SK-N-SH treated with all-trans-retinoic acid at 6 μM for 48 hours (cell line): ENCODE measurements around the gene TFRC.
"Not testable (repeated sequence)": the region's sequence is repeated elsewhere in the genome, so short reads cannot be mapped to it uniquely, and the experiment has no call there.

Source experiments
- ATAC-seq: fragments of 200-7000 bp; cut with Tn5 transposase; 3 replicates; pipeline ENCODE4 v1.9.1; 2020; ENCODE audit warnings: mild to moderate bottlenecking, moderate library complexity
- ARNTL ChIP-seq: fragments of 450-650 bp; formaldehyde crosslinking; IDR thresholded peaks from 2 replicates; pipeline ENCODE4 v1.5.0; 2020; ENCODE audit warnings: low read depth, mild to moderate bottlenecking, moderate library complexity, borderline replicate concordance
- BACH2 ChIP-seq: fragments of 250-450 bp; sonication (Bioruptor Pico); IDR thresholded peaks from 2 replicates; pipeline ENCODE4 v1.9.0; 2021; ENCODE audit warnings: mild to moderate bottlenecking, borderline replicate concordance
- CREB5 ChIP-seq: fragments of 250-450 bp; sonication (Bioruptor Pico); IDR thresholded peaks from 2 replicates; pipeline ENCODE4 v1.5.1; 2020; ENCODE audit warnings: low read depth, mild to moderate bottlenecking, moderate library complexity
- CSRNP3 ChIP-seq: fragments of 250-450 bp; sonication (Bioruptor Pico); IDR thresholded peaks from 2 replicates; pipeline ENCODE4 v1.5.1; 2021; ENCODE audit warnings: mild to moderate bottlenecking, moderate library complexity
- ESRRG ChIP-seq: fragments of 250-450 bp; sonication (Bioruptor Pico); IDR thresholded peaks from 2 replicates; pipeline ENCODE4 v1.6.1; 2021; ENCODE audit warnings: mild to moderate bottlenecking
- GLIS3 ChIP-seq: fragments of 250-450 bp; sonication (Bioruptor Pico); IDR thresholded peaks from 2 replicates; pipeline ENCODE4 v1.5.0; 2020; ENCODE audit warnings: mild to moderate bottlenecking, moderate library complexity
- ISL1 ChIP-seq: fragments of 250-450 bp; sonication (Bioruptor Pico); IDR thresholded peaks from 2 replicates; pipeline ENCODE4 v2.1.2; 2022; ENCODE audit warnings: mild to moderate bottlenecking, moderate library complexity
- OSR1 ChIP-seq: fragments of 250-450 bp; sonication (Bioruptor Pico); IDR thresholded peaks from 2 replicates; pipeline ENCODE4 v1.8.0; 2022; ENCODE audit warnings: moderate library complexity, mild to moderate bottlenecking, inconsistent platforms
- POU6F1 ChIP-seq: fragments of 250-450 bp; sonication (Bioruptor Pico); IDR thresholded peaks from 2 replicates; pipeline ENCODE4 v1.8.0; 2021; ENCODE audit warnings: low read depth, mild to moderate bottlenecking, moderate library complexity, borderline replicate concordance
- PPARA ChIP-seq: fragments of 250-450 bp; sonication (Bioruptor Pico); IDR thresholded peaks from 2 replicates; pipeline ENCODE4 v1.5.0; 2020; ENCODE audit warnings: mild to moderate bottlenecking, borderline replicate concordance
- RARB ChIP-seq: fragments of 250-450 bp; sonication (Bioruptor Pico); IDR thresholded peaks from 2 replicates; pipeline ENCODE4 v1.8.0; 2021; ENCODE audit warnings: mild to moderate bottlenecking, moderate library complexity
- SNAI2 ChIP-seq: fragments of 250-450 bp; sonication (Bioruptor Pico); IDR thresholded peaks from 2 replicates; pipeline ENCODE4 v1.5.0; 2020; ENCODE audit warnings: mild to moderate bottlenecking, moderate library complexity
- TCF4 ChIP-seq: fragments of 250-450 bp; sonication (Bioruptor Pico); IDR thresholded peaks from 2 replicates; pipeline ENCODE4 v1.8.0; 2021; ENCODE audit warnings: mild to moderate bottlenecking, moderate library complexity, borderline replicate concordance
- TOX ChIP-seq: fragments of 250-450 bp; sonication (Bioruptor Pico); IDR thresholded peaks from 2 replicates; pipeline ENCODE4 v1.8.0; 2021; ENCODE audit warnings: mild to moderate bottlenecking, moderate library complexity, borderline replicate concordance
- ZC3H10 ChIP-seq: fragments of 250-450 bp; sonication (Bioruptor Pico); IDR thresholded peaks from 2 replicates; pipeline ENCODE4 v1.5.1; 2021; ENCODE audit warnings: mild to moderate bottlenecking, moderate library complexity
- ZFP3 ChIP-seq: fragments of 250-450 bp; sonication (Bioruptor Pico); IDR thresholded peaks from 2 replicates; pipeline ENCODE4 v1.5.0; 2020; ENCODE audit warnings: mild to moderate bottlenecking, moderate library complexity
- ZFP30 ChIP-seq: fragments of 450-650 bp; formaldehyde crosslinking; IDR thresholded peaks from 2 replicates; pipeline ENCODE4 v1.5.0; 2022; ENCODE audit warnings: mild to moderate bottlenecking, moderate library complexity
- ZNF70 ChIP-seq: fragments of 450-650 bp; formaldehyde crosslinking; IDR thresholded peaks from 2 replicates; pipeline ENCODE4 v1.5.0; 2020; ENCODE audit warnings: mild to moderate bottlenecking, moderate library complexity
- ZNF8 ChIP-seq: fragments of 450-650 bp; formaldehyde crosslinking; IDR thresholded peaks from 2 replicates; pipeline ENCODE4 v1.5.0; 2020; ENCODE audit warnings: mild to moderate bottlenecking, moderate library complexity
- TF ChIP-seq, protein P1 (sequence below): fragments of 250-450 bp; sonication (Bioruptor Pico); IDR thresholded peaks from 2 replicates; pipeline ENCODE4 v1.8.0; 2020; ENCODE audit warnings: mild to moderate bottlenecking, moderate library complexity, borderline replicate concordance
- TF ChIP-seq, protein P2 (sequence below): fragments of 250-450 bp; sonication (Bioruptor Pico); IDR thresholded peaks from 2 replicates; pipeline ENCODE4 v1.5.0; 2020; ENCODE audit warnings: mild to moderate bottlenecking, moderate library complexity

TFRC gene

DNA sequence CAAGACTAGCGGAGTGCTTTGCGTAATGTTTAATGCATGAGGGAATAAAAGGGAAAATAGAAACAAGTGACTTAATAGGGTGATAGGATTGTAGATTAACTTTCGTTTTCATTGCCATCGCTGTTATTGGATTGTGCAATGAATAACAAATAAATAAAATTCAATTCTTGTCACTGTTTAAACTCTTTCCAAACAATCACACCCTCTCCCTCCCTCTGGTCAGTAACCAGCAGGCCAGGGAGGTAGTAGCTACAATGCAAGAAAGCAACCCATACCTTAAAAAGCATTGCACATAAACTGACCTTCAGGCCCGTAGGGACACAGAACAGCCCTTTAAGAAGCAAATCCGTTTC lies 705 bp upstream of the TFRC start:
- ATAC-seq, result no peak
- TF ChIP-seq GLIS3 (CRISPR knock-in tag), result no peak
- TF ChIP-seq PPARA (CRISPR knock-in tag), result no peak
- TF ChIP-seq ARNTL (CRISPR knock-in tag), result no peak
- TF ChIP-seq ZNF70, result no peak
- TF ChIP-seq, protein P1, sequence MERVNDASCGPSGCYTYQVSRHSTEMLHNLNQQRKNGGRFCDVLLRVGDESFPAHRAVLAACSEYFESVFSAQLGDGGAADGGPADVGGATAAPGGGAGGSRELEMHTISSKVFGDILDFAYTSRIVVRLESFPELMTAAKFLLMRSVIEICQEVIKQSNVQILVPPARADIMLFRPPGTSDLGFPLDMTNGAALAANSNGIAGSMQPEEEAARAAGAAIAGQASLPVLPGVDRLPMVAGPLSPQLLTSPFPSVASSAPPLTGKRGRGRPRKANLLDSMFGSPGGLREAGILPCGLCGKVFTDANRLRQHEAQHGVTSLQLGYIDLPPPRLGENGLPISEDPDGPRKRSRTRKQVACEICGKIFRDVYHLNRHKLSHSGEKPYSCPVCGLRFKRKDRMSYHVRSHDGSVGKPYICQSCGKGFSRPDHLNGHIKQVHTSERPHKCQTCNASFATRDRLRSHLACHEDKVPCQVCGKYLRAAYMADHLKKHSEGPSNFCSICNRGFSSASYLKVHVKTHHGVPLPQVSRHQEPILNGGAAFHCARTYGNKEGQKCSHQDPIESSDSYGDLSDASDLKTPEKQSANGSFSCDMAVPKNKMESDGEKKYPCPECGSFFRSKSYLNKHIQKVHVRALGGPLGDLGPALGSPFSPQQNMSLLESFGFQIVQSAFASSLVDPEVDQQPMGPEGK (CRISPR knock-in tag), result no peak
- no peak for TF ChIP-seq ISL1 (CRISPR knock-in tag)
- no peak for TF ChIP-seq TOX (CRISPR knock-in tag)
- no peak for TF ChIP-seq ZFP3 (CRISPR knock-in tag)

DNA sequence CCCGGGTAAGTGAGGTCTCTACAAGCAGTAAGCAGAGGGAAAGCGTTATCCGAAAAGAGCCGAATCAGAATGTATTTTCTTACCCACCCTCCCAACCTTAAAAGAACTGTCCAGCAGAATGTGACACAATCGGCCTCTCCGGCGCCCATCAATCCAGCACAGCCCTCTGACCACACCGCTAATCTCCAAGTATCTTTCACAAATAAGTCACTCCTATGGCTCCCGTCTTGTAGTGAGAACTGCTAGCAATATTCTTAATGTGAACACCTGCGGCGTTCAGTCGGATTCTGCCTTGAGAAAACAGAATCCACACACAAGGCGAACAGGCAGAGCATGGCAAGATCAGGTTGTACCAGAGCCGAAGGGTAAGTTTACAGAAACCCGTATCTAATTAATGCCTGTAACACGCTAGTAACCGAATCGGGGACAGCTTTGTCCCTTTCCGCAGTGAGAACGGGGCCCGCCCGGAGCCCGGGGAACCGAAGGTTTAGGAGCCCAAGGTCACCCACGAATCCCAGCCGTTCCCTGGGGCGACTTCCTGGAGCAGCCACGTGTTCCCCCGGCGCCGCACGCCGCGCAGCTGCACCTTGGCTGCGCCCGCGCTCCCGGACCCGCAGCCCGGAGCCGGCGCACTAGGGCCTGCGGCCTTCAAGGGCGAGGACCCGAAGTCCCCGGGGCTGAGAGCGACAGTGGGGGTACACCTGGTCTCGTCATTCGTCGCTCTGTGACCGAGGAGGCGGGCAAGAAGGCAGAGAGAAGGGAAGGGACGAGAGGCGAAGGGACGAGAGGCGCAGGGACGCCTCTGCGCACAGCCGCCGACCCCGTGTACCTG lies 672 bp downstream of the TFRC start:
- TF ChIP-seq PPARA (CRISPR knock-in tag) (no peak), TCF4 (no peak), RARB (CRISPR knock-in tag) (no peak), CREB5 (no peak), ARNTL (CRISPR knock-in tag) (no peak), OSR1 (CRISPR knock-in tag) (no peak), ESRRG (CRISPR knock-in tag) (no peak), BACH2 (no peak), SNAI2 (CRISPR knock-in tag) (no peak), ZC3H10 (CRISPR knock-in tag) (no peak), TOX (CRISPR knock-in tag) (no peak), ZFP3 (CRISPR knock-in tag) (no peak), ZNF8 (CRISPR knock-in tag) (no peak), CSRNP3 (CRISPR knock-in tag) (no peak), GLIS3 (CRISPR knock-in tag) (no peak), ZNF70 (no peak), ZFP30 (no peak)
- TF ChIP-seq, protein P1 (CRISPR knock-in tag), result no peak
- ATAC-seq, result peak; percentile 84

DNA sequence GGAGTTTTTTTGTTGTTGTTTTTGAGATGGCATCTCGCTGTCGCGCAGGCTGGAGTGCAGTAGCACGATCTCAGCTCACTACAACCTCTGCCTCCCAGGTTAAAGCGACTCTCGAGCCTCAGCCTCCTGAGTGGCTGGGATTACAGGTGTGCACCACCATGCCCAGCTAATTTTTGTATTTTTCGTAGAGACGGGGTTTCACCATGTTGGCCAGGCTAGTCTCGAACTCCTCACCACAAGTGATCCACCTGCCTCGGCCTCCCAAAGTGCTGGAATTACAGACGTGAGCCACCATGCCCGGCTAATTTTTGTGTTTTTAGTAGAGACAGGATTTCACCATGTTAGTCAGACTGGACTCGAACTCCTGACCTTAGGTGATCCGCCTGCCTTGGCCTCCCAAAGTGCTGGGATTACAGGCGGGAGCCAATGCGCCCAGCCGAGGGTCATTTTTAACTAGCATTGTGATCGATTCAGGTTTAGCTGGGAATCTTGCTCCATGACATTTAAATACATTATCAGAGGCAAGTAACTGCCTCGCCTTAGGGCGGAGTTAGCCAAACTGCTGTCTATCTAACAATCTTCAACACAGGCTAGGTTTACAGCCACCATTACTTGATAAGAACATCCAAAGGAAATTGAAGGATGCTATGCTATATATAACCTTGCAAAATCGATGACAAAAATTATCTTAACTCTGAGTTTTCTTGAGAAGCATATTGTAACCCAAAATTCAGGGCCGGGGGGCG lies 1.6 kb downstream of the TFRC start:
- ATAC-seq, result not testable (repeated sequence)

DNA sequence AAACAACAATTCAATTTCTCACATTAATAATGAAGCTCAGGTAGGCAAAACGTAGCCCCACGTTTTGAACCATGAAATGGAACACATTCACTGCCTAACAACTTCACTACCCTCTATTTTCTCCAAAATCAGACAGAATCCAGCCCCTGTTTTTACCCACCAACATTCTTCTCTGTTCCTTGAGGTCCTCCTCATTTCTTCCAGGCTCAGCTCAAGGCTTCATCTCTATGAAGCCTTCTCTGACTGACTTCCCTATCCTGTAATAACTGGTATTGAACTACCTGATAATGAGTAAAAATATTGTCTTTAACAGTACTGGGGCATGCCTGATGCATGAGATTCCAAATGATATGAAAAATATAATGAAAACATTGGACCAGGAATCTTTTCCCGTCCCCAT lies 2.2 kb downstream of the TFRC start:
- no peak for ATAC-seq
- no peak for TF ChIP-seq PPARA (CRISPR knock-in tag)
- no peak for TF ChIP-seq SNAI2 (CRISPR knock-in tag)
- TF ChIP-seq ZFP3 (CRISPR knock-in tag), result no peak
- no peak for TF ChIP-seq POU6F1 (CRISPR knock-in tag)
- TF ChIP-seq GLIS3 (CRISPR knock-in tag), result no peak
- TF ChIP-seq BACH2, result no peak
- no peak for TF ChIP-seq TOX (CRISPR knock-in tag)
- TF ChIP-seq CSRNP3 (CRISPR knock-in tag), result no peak
- TF ChIP-seq ZC3H10 (CRISPR knock-in tag), result no peak
- TF ChIP-seq ZNF70, result no peak
- TF ChIP-seq, protein P2, sequence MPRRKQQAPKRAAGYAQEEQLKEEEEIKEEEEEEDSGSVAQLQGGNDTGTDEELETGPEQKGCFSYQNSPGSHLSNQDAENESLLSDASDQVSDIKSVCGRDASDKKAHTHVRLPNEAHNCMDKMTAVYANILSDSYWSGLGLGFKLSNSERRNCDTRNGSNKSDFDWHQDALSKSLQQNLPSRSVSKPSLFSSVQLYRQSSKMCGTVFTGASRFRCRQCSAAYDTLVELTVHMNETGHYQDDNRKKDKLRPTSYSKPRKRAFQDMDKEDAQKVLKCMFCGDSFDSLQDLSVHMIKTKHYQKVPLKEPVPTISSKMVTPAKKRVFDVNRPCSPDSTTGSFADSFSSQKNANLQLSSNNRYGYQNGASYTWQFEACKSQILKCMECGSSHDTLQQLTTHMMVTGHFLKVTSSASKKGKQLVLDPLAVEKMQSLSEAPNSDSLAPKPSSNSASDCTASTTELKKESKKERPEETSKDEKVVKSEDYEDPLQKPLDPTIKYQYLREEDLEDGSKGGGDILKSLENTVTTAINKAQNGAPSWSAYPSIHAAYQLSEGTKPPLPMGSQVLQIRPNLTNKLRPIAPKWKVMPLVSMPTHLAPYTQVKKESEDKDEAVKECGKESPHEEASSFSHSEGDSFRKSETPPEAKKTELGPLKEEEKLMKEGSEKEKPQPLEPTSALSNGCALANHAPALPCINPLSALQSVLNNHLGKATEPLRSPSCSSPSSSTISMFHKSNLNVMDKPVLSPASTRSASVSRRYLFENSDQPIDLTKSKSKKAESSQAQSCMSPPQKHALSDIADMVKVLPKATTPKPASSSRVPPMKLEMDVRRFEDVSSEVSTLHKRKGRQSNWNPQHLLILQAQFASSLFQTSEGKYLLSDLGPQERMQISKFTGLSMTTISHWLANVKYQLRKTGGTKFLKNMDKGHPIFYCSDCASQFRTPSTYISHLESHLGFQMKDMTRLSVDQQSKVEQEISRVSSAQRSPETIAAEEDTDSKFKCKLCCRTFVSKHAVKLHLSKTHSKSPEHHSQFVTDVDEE (CRISPR knock-in tag), result no peak
